ENCODE measurements around the gene NTRK2.
"Not testable (repeated sequence)": the region's sequence is repeated elsewhere in the genome, so short reads cannot be mapped to it uniquely, and the experiment has no call there.

NTRK2 gene

DNA sequence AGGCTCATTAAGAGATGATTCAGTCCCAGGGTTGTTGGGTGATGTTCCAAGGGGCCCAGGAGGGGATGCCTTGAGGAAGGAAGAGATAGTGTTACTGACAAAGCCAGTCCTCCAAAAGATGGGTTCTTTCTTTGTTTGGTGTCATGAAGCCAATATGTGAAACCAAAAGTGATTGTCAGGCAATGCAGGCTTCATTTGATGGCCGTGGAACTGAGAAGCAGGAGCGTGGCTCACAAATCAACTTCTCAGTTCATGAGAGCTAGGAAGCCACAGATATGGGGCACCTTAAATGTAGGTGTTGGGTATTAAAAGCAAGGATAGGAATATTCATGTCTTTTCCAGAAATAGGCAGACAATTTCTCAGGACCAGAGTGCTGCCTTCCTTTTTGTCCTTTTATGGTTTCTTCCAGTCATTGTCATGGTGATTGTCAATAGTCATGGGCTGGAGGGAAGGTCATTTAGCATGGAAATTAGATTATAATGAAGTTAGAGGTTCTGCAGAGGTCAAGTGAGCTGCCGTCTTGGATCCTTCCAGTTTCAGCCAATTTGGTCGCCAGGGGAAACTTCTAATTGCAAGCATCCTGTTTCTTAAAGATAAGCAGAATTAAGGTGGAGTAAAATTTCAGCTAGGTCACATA, 393.0 kb downstream of the NTRK2 start:
- TF ChIP-seq, protein P1, sequence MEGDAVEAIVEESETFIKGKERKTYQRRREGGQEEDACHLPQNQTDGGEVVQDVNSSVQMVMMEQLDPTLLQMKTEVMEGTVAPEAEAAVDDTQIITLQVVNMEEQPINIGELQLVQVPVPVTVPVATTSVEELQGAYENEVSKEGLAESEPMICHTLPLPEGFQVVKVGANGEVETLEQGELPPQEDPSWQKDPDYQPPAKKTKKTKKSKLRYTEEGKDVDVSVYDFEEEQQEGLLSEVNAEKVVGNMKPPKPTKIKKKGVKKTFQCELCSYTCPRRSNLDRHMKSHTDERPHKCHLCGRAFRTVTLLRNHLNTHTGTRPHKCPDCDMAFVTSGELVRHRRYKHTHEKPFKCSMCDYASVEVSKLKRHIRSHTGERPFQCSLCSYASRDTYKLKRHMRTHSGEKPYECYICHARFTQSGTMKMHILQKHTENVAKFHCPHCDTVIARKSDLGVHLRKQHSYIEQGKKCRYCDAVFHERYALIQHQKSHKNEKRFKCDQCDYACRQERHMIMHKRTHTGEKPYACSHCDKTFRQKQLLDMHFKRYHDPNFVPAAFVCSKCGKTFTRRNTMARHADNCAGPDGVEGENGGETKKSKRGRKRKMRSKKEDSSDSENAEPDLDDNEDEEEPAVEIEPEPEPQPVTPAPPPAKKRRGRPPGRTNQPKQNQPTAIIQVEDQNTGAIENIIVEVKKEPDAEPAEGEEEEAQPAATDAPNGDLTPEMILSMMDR (conservative IDR thresholded peaks at IDR 0.05): no peak
- H3K27ac ChIP-seq: no peak overlapping the region

DNA sequence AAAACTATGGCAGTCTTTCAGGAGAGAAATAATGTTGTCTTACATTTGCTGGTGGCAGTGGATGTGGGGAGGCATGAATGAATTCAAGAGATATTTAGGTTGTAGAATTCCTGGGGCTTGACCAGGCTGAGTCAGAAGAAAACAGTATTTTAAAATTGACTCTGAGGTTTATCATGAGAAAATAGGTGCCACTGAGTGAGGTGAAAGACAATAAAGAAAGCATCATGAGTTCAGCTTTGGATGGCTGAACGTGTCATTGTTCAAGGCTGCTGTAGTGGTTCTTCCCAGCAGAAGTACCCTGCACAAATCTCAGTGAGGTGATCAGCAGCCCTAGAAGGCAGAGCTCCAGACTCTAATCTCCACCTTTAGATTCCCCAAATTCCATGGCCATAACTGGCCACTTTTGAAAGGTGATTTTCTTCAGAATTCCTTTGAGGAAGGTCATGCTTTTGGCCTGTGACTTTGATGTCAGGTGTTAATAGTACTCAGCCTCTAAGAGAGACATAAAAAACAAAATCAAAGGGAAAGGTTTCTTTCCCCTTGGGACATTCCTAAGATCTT, 395.4 kb downstream of the NTRK2 start:
- no peak overlapping the region for H3K27ac ChIP-seq
- TF ChIP-seq, protein P1 (conservative IDR thresholded peaks at IDR 0.05): no peak

DNA sequence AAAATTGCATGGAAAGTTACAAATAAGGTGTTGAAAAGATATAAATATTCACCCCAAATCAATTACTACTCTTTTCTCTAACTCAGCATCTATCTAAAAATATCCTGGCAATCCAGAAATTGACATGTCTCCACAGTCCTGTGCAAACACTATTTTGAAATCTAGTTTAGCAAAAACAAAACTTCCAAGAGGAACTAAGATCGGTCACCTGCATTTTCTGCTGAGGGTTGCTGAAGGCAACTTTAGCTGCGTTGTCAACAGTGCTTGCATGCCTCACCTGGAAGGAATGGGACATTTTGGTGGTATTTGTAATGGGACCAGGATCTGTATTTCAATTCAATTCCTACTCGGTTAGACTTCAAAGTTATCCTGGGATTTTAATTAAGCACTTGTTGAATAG, 398.3 kb downstream of the NTRK2 start:
- TF ChIP-seq, protein P1 (conservative IDR thresholded peaks at IDR 0.05): no peak
- no peak overlapping the region for H3K27ac ChIP-seq

DNA sequence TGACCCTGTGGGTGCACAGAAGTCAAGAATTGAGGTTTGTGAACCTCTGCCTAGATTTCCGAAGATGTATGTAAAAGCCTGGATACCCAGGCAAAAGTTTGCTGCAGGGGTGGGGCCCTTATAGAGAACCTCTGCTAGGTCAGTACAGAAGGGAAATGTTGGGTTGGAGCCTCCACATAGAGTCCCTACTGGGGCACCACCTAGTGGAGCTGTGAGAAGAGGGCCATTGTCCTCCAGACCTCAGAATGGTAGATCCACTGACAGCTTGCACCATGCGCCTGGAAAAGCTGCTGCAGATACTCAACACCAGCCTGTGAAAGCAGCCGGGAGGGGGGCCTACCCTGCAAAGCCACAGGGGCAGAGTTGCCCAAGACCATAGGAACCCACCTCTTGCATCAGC, 399.9 kb downstream of the NTRK2 start:
- H3K27ac ChIP-seq: not testable (repeated sequence)
